IMR-90 (cell line): Measurements from ENCODE around the gene UNC13A. TPM values are rescaled to one million over a fixed set of nuclear protein-coding genes. Genes with fewer than 3 reads are reported as not detected.

Experiments used
- ATAC-seq: fragments of 200-7000 bp; cut with Tn5 transposase; 2 replicates; pipeline ENCODE4 v1.9.1; 2020; ENCODE audit warnings: low read depth, mild to moderate bottlenecking, moderate library complexity
- BruUV-seq: library from RNA; stranded (reverse); fragments of 400-500 nt; replicated peaks from 2 replicates; lab custom pipeline; 2021; lab: Mats Ljungman, UMichigan
- CTCF ChIA-PET: fragments of 300-600 bp; formaldehyde crosslinking; extraction: SDS; loops from one replicate; lab custom pipeline; 2021; ENCODE audit warnings: antibody characterized with exemption; lab: Yijun Ruan, JAX
- POLR2A ChIA-PET: fragments of 300-600 bp; sonication (Branson Sonifier 250); formaldehyde crosslinking; loops from one replicate; lab custom pipeline; 2022; ENCODE audit warnings: antibody characterized with exemption; ENCODE audit not compliant: unreplicated experiment; lab: Charles Lee
- DNase-seq: peaks from one replicate; pipeline ENCODE4 v3.0.0; 2013
- H2AFZ ChIP-seq: replicated peaks from 2 replicates; pipeline ENCODE3; 2013; ENCODE audit warnings: low read length, mild to moderate bottlenecking; ENCODE audit not compliant: poor library complexity
- H2AK5ac ChIP-seq: 2 replicates; pipeline ENCODE4 v1.6.1; 2013; ENCODE audit warnings: low read depth, low read length, inconsistent platforms
- H2AK9ac ChIP-seq: replicated peaks from 2 replicates; pipeline ENCODE3; 2013; ENCODE audit warnings: mild to moderate bottlenecking, low read depth, low read length, moderate library complexity; ENCODE audit not compliant: poor library complexity
- H2BK120ac ChIP-seq: 2 replicates; pipeline ENCODE4 v1.6.1; 2013; ENCODE audit warnings: low read depth, low read length, inconsistent platforms
- H2BK15ac ChIP-seq: 3 replicates; pipeline ENCODE4 v1.6.1; 2013; ENCODE audit warnings: low read depth, low read length, inconsistent platforms
- H2BK20ac ChIP-seq: 2 replicates; pipeline ENCODE4 v1.6.1; 2013; ENCODE audit warnings: low read depth, mild to moderate bottlenecking, inconsistent platforms, low read length, moderate library complexity
- H2BK5ac ChIP-seq: 2 replicates; pipeline ENCODE4 v1.6.1; 2013; ENCODE audit warnings: mild to moderate bottlenecking, low read depth, low read length, inconsistent platforms; ENCODE audit not compliant: poor library complexity, severe bottlenecking
- H3K14ac ChIP-seq: replicated peaks from 2 replicates; pipeline ENCODE4 v1.6.1; 2013; ENCODE audit warnings: low read depth, low read length, inconsistent platforms
- H3K18ac ChIP-seq: 2 replicates; pipeline ENCODE4 v1.6.1; 2013; ENCODE audit warnings: low read depth, low read length, control low read depth
- H3K23ac ChIP-seq: 2 replicates; pipeline ENCODE4 v1.6.1; 2013; ENCODE audit warnings: low read depth, low read length, inconsistent platforms
- H3K27ac ChIP-seq: 2 replicates; pipeline ENCODE4 v1.5.1; 2013; ENCODE audit warnings: mild to moderate bottlenecking, control low read depth, low read length; ENCODE audit not compliant: insufficient read depth
- H3K27me3 ChIP-seq: 2 replicates; pipeline ENCODE4 v1.6.1; 2013; ENCODE audit warnings: low read length; ENCODE audit not compliant: control insufficient read depth, insufficient read depth
- H3K36me3 ChIP-seq: 2 replicates; pipeline ENCODE4 v1.6.1; 2013; ENCODE audit warnings: low read length, mixed read lengths; ENCODE audit not compliant: control insufficient read depth, insufficient read depth
- H3K4ac ChIP-seq: 2 replicates; pipeline ENCODE4 v1.6.1; 2013; ENCODE audit warnings: low read depth, low read length, inconsistent platforms
- H3K4me1 ChIP-seq: 2 replicates; pipeline ENCODE4 v1.6.1; 2013; ENCODE audit warnings: low read length, mixed read lengths; ENCODE audit not compliant: control insufficient read depth, insufficient read depth
- H3K4me2 ChIP-seq: 2 replicates; pipeline ENCODE4 v1.6.1; 2013; ENCODE audit warnings: low read depth, mild to moderate bottlenecking, control low read depth, low read length, moderate library complexity
- H3K4me3 ChIP-seq: 2 replicates; pipeline ENCODE4 v1.5.1; 2013; ENCODE audit warnings: low read depth, mild to moderate bottlenecking, control low read depth, low read length, moderate library complexity; ENCODE audit not compliant: insufficient read depth
- H3K56ac ChIP-seq: 2 replicates; pipeline ENCODE4 v1.6.1; 2013; ENCODE audit warnings: low read length, inconsistent platforms; ENCODE audit not compliant: insufficient read depth; ENCODE audit errors: extremely low read depth
- H3K79me1 ChIP-seq, 2 experiments: 2 replicates each; pipeline ENCODE4 v1.6.1; 2013; ENCODE audit warnings: low read length in 2 of 2, inconsistent platforms in 1 of 2, low read depth in 1 of 2
- H3K9ac ChIP-seq: 2 replicates; pipeline ENCODE4 v1.6.1; 2013; ENCODE audit warnings: low read depth, low read length, control low read depth
- H3K9me1 ChIP-seq: 2 replicates; pipeline ENCODE4 v1.6.1; 2013; ENCODE audit warnings: low read length, inconsistent platforms; ENCODE audit not compliant: insufficient read depth
- H3K9me3 ChIP-seq: 2 replicates; pipeline ENCODE4 v1.6.1; 2013; ENCODE audit warnings: low read length; ENCODE audit not compliant: control insufficient read depth, insufficient read depth
- H4K20me1 ChIP-seq: 2 replicates; pipeline ENCODE4 v1.6.1; 2013; ENCODE audit warnings: low read length, inconsistent platforms; ENCODE audit not compliant: insufficient read depth
- H4K5ac ChIP-seq: 2 replicates; pipeline ENCODE4 v1.6.1; 2013; ENCODE audit warnings: mild to moderate bottlenecking, low read depth, low read length, control low read depth
- H4K8ac ChIP-seq, 2 experiments: 2 replicates each; pipeline ENCODE4 v1.6.1; 2013; ENCODE audit warnings: low read depth in 2 of 2, low read length in 2 of 2, control low read depth in 1 of 2, inconsistent platforms in 1 of 2
- H4K91ac ChIP-seq: 2 replicates; pipeline ENCODE4 v1.6.1; 2013; ENCODE audit warnings: low read depth, low read length, inconsistent platforms; ENCODE audit not compliant: insufficient read depth
- BHLHE40 ChIP-seq: fragments of 150-350 bp; IDR thresholded peaks from 2 replicates; pipeline ENCODE4 v1.6.1; 2016; ENCODE audit warnings: mild to moderate bottlenecking, low read depth, low read length
- CEBPB ChIP-seq: IDR thresholded peaks from 2 replicates; pipeline ENCODE4 v1.6.1; 2012; ENCODE audit warnings: low read depth, low read length, improper control_type of control experiment
- CHD1 ChIP-seq: IDR thresholded peaks from 2 replicates; pipeline ENCODE4 v1.6.1; 2012; ENCODE audit warnings: low read depth, low read length, improper control_type of control experiment
- FOS ChIP-seq: fragments of 150-350 bp; IDR thresholded peaks from 2 replicates; pipeline ENCODE4 v1.6.1; 2016; ENCODE audit warnings: low read depth, low read length
- MAFK ChIP-seq: IDR thresholded peaks from 2 replicates; pipeline ENCODE4 v1.6.1; 2012; ENCODE audit warnings: low read depth, low read length, improper control_type of control experiment
- MAZ ChIP-seq: IDR thresholded peaks from 2 replicates; pipeline ENCODE4 v1.6.1; 2012; ENCODE audit warnings: low read depth, mild to moderate bottlenecking, low read length, improper control_type of control experiment, moderate library complexity, borderline replicate concordance
- MXI1 ChIP-seq: IDR thresholded peaks from 2 replicates; pipeline ENCODE4 v1.6.1; 2012; ENCODE audit warnings: low read depth, mild to moderate bottlenecking, low read length, moderate library complexity, borderline replicate concordance
- NFE2L2 ChIP-seq: fragments of 150-350 bp; IDR thresholded peaks from 2 replicates; pipeline ENCODE4 v1.6.1; 2016; ENCODE audit warnings: low read depth, mild to moderate bottlenecking, low read length
- POLR2A ChIP-seq: IDR thresholded peaks from 2 replicates; pipeline ENCODE4 v1.6.1; 2012; ENCODE audit warnings: mild to moderate bottlenecking, low read depth, low read length
- RAD21 ChIP-seq: IDR thresholded peaks from 2 replicates; pipeline ENCODE4 v1.6.1; 2012; ENCODE audit warnings: low read length, improper control_type of control experiment
- RCOR1 ChIP-seq: IDR thresholded peaks from 2 replicates; pipeline ENCODE4 v1.6.1; 2012; ENCODE audit warnings: mild to moderate bottlenecking, low read length, improper control_type of control experiment; ENCODE audit not compliant: insufficient replicate concordance
- RFX5 ChIP-seq: IDR thresholded peaks from 2 replicates; pipeline ENCODE4 v1.8.0; 2012; ENCODE audit warnings: low read depth, mild to moderate bottlenecking, low read length, moderate library complexity
- SMC3 ChIP-seq: fragments of 150-350 bp; IDR thresholded peaks from 2 replicates; pipeline ENCODE4 v1.6.1; 2016; ENCODE audit warnings: low read depth, mild to moderate bottlenecking, antibody characterized with exemption, low read length, moderate library complexity
- WGBS, 2 experiments: methylation state at CpG; one replicate each; pipeline versions ENCODE4 v1.1.5 to v1.1.7; 2013; ENCODE audit warnings: missing lambda C conversion rate in 2 of 2; ENCODE audit not compliant: insufficient read length in 1 of 2; ENCODE audit errors: extremely low coverage in 2 of 2; 5-methylcytosine and 5-hydroxymethylcytosine counted together
- dilution Hi-C: fragments of 300-500 bp; cut with HindIII; formaldehyde crosslinking; loops from one replicate; pipeline ENCODE4 v1.14.3; 2018; ENCODE audit warnings: low sequenced_read_pairs; ENCODE audit not compliant: unreplicated experiment
- in situ Hi-C: fragments of 300-500 bp; cut with MboI; formaldehyde crosslinking; loops from 3 replicates; pipeline ENCODE4 v1.14.3; 2019; ENCODE audit warnings: low sequenced_read_pairs, inconsistent platforms, mixed read lengths
- intact Hi-C: fragments of 100-400 bp; cut with micrococcal nuclease; formaldehyde crosslinking; loops from 2 replicates; pipeline ENCODE4 v1.10.0; 2022
- polyA plus RNA-seq, 3 experiments: library from polyadenylated mRNA; depleted of rRNA; stranded (reverse); fragments of >200 nt; gene quantifications; 2 replicates each; pipeline ENCODE4 v1.2.3, GENCODE V29; 2012; ENCODE audit warnings: low replicate concordance in 1 of 3
- total RNA-seq: library from RNA; depleted of rRNA; stranded (reverse); fragments of >200 nt; gene quantifications from 2 replicates; pipeline ENCODE4 v1.2.3, GENCODE V29; 2012
- TF ChIP-seq, protein P1 (sequence below): fragments of 150-350 bp; IDR thresholded peaks from 2 replicates; pipeline ENCODE4 v1.6.1; 2017; ENCODE audit warnings: mild to moderate bottlenecking, antibody characterized with exemption, low read length, low read depth
- TF ChIP-seq, protein P2 (sequence below): fragments of 150-350 bp; IDR thresholded peaks from 2 replicates; pipeline ENCODE4 v1.6.1; 2016; ENCODE audit warnings: low read depth, mild to moderate bottlenecking, low read length, moderate library complexity, borderline replicate concordance
- TF ChIP-seq, protein P3 (sequence below): conservative IDR thresholded peaks from 2 replicates; pipeline ENCODE4 v1.5.1; 2012; ENCODE audit warnings: mild to moderate bottlenecking, low read depth, low read length, improper control_type of control experiment

The UNC13A gene
- total and polyA plus RNA-seq, 2 of the 4 experiments (the other 2 are of a cell fraction): 0.18 to 0.22 TPM

DNA sequence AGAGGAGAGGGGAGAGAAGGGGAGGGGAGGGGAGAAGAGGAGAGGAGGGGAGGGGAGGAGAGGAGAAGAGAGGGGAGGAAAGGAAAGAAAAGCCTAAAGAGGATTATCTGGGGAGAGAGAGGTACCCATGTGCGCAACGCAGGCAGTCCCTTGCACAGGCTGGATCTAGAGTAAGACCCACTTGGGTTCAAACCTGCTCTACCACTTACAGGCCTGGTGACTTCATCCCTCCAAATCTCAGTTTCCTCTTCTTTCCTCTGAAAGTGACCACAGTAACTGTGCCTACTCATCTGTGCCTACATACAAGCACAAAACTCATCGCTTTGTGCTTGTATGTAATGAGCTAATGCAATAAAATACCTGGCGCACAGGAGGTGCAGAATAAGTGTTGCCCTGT, 30.4 kb upstream of the UNC13A start:
- DNase-seq: no peak
- no peak overlapping the region for H3K56ac ChIP-seq
- H3K36me3 ChIP-seq: peaks cover 8% of the 10 kb centered on the region; the same call in 1 of the 2 replicates
- H3K23ac ChIP-seq: 0 out of 2 replicates have a peak overlapping the region, but pooled peaks have one; percentile 16
- H4K5ac ChIP-seq: peak overlapping the region; percentile 86; the same call in 1 of the 2 replicates
- no peaks in the 10 kb centered on the region for H3K27me3 ChIP-seq
- ChIA-PET CTCF (interaction anchor here (0.6 kb wide), 1 partner anchor 48 kb away, joined by 4 read pairs; no protein-coding TSS in a partner anchor), POLR2A (no interaction called here)
- no CpG with 5 or more reads among the region's 4 CpGs for WGBS, 2 experiments
- H3K18ac ChIP-seq: no peak overlapping the region
- intact Hi-C loops (no loop called here), dilution Hi-C loops (no loop called here), in situ Hi-C loops (no loop called here)
- H2BK5ac ChIP-seq: no peak overlapping the region
- H3K4me2 ChIP-seq: no peak overlapping the region
- H4K8ac ChIP-seq: peak overlapping the region; percentile 85 to 100
- H2AK5ac ChIP-seq: peak overlapping the region; percentile 93
- H3K79me1 ChIP-seq: peaks cover 3 to 37% of the 10 kb centered on the region in 2 experiments
- peaks cover 16% of the 10 kb centered on the region for H3K9me1 ChIP-seq
- H3K27ac ChIP-seq: no peak overlapping the region; the same call in 1 of the 2 replicates
- H3K9ac ChIP-seq: no peak overlapping the region
- no peaks in the 10 kb centered on the region for H3K9me3 ChIP-seq
- H2BK120ac ChIP-seq: peak overlapping the region; percentile 8
- no peak overlapping the region; the same call in 1 of the 2 replicates for H4K91ac ChIP-seq
- no peak overlapping the region for H3K14ac ChIP-seq
- H2BK20ac ChIP-seq: no peak overlapping the region
- H3K4me3 ChIP-seq: no peak overlapping the region
- peaks cover 21% of the 10 kb centered on the region for H4K20me1 ChIP-seq
- peak overlapping the region; percentile 75 for H3K4ac ChIP-seq
- no TSS peak for BruUV-seq
- peaks cover 13% of the 10 kb centered on the region for H3K4me1 ChIP-seq
- peak overlapping the region; percentile 96 for H2AFZ ChIP-seq
- no peak for ATAC-seq
- H2AK9ac ChIP-seq: peak overlapping the region; percentile 96
- H2BK15ac ChIP-seq: peak overlapping the region; percentile 90; the same call in 1 of the 3 replicates
- TF ChIP-seq CEBPB (no peak), MAZ (no peak), RAD21 (no peak), RFX5 (no peak), MXI1 (no peak), POLR2A (no peak), MAFK (no peak), SMC3 (no peak), RCOR1 (no peak), BHLHE40 (no peak), CHD1 (no peak), FOS (no peak), NFE2L2 (no peak)
- TF ChIP-seq, protein P1, sequence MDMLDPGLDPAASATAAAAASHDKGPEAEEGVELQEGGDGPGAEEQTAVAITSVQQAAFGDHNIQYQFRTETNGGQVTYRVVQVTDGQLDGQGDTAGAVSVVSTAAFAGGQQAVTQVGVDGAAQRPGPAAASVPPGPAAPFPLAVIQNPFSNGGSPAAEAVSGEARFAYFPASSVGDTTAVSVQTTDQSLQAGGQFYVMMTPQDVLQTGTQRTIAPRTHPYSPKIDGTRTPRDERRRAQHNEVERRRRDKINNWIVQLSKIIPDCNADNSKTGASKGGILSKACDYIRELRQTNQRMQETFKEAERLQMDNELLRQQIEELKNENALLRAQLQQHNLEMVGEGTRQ: no peak
- TF ChIP-seq, protein P2, sequence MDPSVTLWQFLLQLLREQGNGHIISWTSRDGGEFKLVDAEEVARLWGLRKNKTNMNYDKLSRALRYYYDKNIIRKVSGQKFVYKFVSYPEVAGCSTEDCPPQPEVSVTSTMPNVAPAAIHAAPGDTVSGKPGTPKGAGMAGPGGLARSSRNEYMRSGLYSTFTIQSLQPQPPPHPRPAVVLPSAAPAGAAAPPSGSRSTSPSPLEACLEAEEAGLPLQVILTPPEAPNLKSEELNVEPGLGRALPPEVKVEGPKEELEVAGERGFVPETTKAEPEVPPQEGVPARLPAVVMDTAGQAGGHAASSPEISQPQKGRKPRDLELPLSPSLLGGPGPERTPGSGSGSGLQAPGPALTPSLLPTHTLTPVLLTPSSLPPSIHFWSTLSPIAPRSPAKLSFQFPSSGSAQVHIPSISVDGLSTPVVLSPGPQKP: no peak
- TF ChIP-seq, protein P3, sequence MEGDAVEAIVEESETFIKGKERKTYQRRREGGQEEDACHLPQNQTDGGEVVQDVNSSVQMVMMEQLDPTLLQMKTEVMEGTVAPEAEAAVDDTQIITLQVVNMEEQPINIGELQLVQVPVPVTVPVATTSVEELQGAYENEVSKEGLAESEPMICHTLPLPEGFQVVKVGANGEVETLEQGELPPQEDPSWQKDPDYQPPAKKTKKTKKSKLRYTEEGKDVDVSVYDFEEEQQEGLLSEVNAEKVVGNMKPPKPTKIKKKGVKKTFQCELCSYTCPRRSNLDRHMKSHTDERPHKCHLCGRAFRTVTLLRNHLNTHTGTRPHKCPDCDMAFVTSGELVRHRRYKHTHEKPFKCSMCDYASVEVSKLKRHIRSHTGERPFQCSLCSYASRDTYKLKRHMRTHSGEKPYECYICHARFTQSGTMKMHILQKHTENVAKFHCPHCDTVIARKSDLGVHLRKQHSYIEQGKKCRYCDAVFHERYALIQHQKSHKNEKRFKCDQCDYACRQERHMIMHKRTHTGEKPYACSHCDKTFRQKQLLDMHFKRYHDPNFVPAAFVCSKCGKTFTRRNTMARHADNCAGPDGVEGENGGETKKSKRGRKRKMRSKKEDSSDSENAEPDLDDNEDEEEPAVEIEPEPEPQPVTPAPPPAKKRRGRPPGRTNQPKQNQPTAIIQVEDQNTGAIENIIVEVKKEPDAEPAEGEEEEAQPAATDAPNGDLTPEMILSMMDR: no peak
